Ascending aorta (tissue), 2 donors: ENCODE data around the gene CRYBG1. TPM values are rescaled to one million over a fixed set of nuclear protein-coding genes. Genes with fewer than 3 reads are reported as not detected.

Experiments used
- DNase-seq, 2 donors: peaks; one replicate each; pipeline ENCODE4 v3.0.0-alpha.2; 2019; ENCODE audit warnings: low spot score in 2 of 2
- H3K27ac ChIP-seq, 2 donors: fragments of 200-600 bp; sonication (generic); one replicate each; pipeline ENCODE4 v1.5.1; 2016 to 2017; ENCODE audit warnings: mild to moderate bottlenecking in 1 of 2
- H3K27me3 ChIP-seq: fragments of 200-600 bp; sonication (generic); one replicate; pipeline ENCODE4 v1.5.1; 2017
- H3K36me3 ChIP-seq, 2 donors: fragments of 200-600 bp; sonication (generic); one replicate each; pipeline ENCODE4 v1.5.1; 2016
- H3K4me1 ChIP-seq, 2 donors: fragments of 200-600 bp; sonication (generic); one replicate each; pipeline ENCODE4 v1.5.1; 2016 to 2017; ENCODE audit warnings: mild to moderate bottlenecking in 1 of 2
- H3K4me3 ChIP-seq, 2 donors: fragments of 200-600 bp; sonication (generic); one replicate each; pipeline ENCODE4 v1.5.1; 2016 to 2017; ENCODE audit warnings: mild to moderate bottlenecking in 1 of 2
- H3K9me3 ChIP-seq, 2 donors: fragments of 200-600 bp; sonication (generic); one replicate each; pipeline ENCODE4 v1.5.1; 2016
- CTCF ChIP-seq, 3 experiments: fragments of 200-600 bp in 2 of 3; fragments of 450-650 bp in 1 of 3; sonication (generic) in 2 of 3; IDR thresholded peaks; one replicate each; pipeline ENCODE4 v1.5.1; 2016 to 2019; ENCODE audit warnings: antibody characterized with exemption in 3 of 3, mild to moderate bottlenecking in 1 of 3, moderate library complexity in 1 of 3
- intact Hi-C: fragments of 100-400 bp; cut with DNase I; formaldehyde crosslinking; loops from one replicate; pipeline ENCODE4 v1.15.1; 2023
- total RNA-seq: library from RNA; depleted of rRNA; stranded (reverse); fragments of >200 nt; gene quantifications from one replicate; pipeline ENCODE4 v1.1.0, GENCODE V29; 2016

CRYBG1 gene
- total RNA-seq, 1 donor from 2014 or later: 6.5 TPM

DNA sequence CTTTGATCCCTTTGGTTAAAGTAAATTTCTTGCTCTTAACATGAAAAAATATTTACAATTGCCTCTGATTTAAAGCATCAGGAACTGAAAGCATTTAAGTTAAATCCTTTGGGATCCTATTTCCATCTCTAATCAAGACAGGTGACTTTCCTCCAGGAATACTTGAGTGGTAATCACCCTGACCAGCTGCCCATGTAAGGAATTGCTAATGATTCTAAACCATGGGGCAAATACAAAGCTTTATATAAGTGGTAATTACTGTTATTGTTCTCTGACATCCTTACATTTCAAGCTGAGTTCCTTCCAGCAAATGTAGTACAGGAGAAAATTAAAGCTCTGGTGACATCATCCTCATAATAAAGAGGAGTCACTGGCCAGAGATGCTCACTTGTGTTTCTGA lies 100.6 kb downstream of the CRYBG1 start:
- no peak for TF ChIP-seq CTCF (IDR thresholded peaks at IDR 0.05)

GRCh38 chr6:106462923-106463557 lies 102.5 kb downstream of the CRYBG1 start:
- no peak overlapping the region for H3K4me3 ChIP-seq
- intact Hi-C loops: no loop called here
- no peak for DNase-seq
- no peaks in the 10 kb centered on the region for H3K36me3 ChIP-seq
- no peaks in the 10 kb centered on the region for H3K4me1 ChIP-seq
- H3K27me3 ChIP-seq: no peaks in the 10 kb centered on the region
- H3K27ac ChIP-seq: no peak overlapping the region
- TF ChIP-seq CTCF (IDR thresholded peaks at IDR 0.05): no peak
- H3K9me3 ChIP-seq: no peaks in the 10 kb centered on the region

More for the DNA sequence above, 100.6 kb downstream of the CRYBG1 start:
- H3K4me1 ChIP-seq: no peaks in the 10 kb centered on the region
- no peaks in the 10 kb centered on the region for H3K9me3 ChIP-seq
- H3K27me3 ChIP-seq: no peaks in the 10 kb centered on the region
- DNase-seq: no peak
- intact Hi-C loops: no loop called here
- no peaks in the 10 kb centered on the region for H3K36me3 ChIP-seq
- no peak overlapping the region for H3K4me3 ChIP-seq
- H3K27ac ChIP-seq: no peak overlapping the region

DNA sequence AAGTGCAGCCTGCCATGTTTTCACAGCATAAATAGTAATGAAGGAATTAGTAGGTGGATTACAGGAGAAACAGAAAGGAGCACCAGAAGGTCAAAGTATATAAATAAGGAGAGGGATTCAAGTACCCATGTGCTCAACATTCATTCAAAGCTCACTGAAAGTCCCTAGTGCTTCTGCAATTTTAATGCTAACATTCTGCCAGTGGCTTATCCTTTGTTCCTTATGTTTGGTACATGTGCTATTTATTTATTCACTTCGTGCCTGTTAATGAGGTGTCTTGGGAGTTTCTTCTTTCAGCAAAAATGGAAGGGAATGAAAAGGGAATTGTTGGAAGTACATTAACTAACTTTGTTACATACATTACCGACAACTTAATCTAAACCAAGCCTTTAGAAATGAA lies 105.7 kb downstream of the CRYBG1 start:
- no peak for TF ChIP-seq CTCF (IDR thresholded peaks at IDR 0.05)
- Histone ChIP-seq H3K9me3 (no peaks in the 10 kb centered on the region), H3K27me3 (no peaks in the 10 kb centered on the region), H3K27ac (no peak overlapping the region), H3K4me3 (no peak overlapping the region), H3K4me1 (no peaks in the 10 kb centered on the region), H3K36me3 (no peaks in the 10 kb centered on the region)
- intact Hi-C loops: no loop called here
- no peak for DNase-seq

DNA sequence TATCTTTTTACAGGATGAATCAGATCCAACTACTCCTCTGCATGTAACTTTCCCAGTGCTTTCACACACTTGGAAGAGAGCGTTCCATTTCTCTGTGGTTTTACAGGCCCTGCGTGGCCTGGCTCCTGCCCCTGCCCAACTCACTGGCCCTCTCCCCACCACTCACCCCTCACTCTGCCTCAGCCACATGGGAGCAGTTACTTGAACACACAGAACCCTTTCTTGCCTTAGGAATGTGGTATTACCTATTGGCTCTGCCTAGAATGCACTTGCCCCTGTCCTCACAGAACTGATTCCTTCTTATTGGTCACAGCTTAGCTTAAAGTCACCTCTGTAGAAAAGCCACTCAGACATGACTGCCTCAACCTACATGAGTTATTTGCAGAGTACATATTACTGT lies 108.4 kb downstream of the CRYBG1 start:
- intact Hi-C loops: no loop called here
- no peaks in the 10 kb centered on the region for H3K4me1 ChIP-seq
- H3K36me3 ChIP-seq: no peaks in the 10 kb centered on the region
- no peak overlapping the region for H3K4me3 ChIP-seq
- TF ChIP-seq CTCF (IDR thresholded peaks at IDR 0.05): no peak
- no peak for DNase-seq
- H3K27me3 ChIP-seq: no peaks in the 10 kb centered on the region
- no peak overlapping the region for H3K27ac ChIP-seq
- no peaks in the 10 kb centered on the region for H3K9me3 ChIP-seq

DNA sequence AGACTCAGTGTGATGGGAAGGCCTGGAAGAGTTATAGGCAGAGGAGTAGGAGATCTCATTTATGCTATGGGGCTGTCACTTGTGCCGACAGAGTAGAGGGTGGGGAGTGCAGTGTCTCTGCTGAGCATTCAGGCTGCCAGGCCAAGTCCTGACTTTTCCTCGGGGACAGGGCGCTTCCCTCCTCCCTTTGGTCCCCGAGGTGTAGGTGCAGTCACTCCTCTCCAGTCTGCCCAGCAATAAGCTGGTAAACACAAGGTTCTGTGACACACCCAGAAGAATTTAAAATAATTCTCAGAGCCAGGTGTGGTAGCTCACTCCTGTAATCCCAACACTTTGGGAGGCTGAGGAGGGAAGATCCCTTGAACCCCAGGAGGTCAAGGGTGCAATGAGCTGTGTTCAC lies 109.4 kb downstream of the CRYBG1 start:
- intact Hi-C loops: no loop called here
- no peaks in the 10 kb centered on the region for H3K27me3 ChIP-seq
- no peaks in the 10 kb centered on the region for H3K4me1 ChIP-seq
- no peak overlapping the region for H3K4me3 ChIP-seq
- TF ChIP-seq CTCF (IDR thresholded peaks at IDR 0.05): no peak
- H3K27ac ChIP-seq: no peak overlapping the region
- no peak for DNase-seq
- H3K36me3 ChIP-seq: no peaks in the 10 kb centered on the region
- no peaks in the 10 kb centered on the region for H3K9me3 ChIP-seq

DNA sequence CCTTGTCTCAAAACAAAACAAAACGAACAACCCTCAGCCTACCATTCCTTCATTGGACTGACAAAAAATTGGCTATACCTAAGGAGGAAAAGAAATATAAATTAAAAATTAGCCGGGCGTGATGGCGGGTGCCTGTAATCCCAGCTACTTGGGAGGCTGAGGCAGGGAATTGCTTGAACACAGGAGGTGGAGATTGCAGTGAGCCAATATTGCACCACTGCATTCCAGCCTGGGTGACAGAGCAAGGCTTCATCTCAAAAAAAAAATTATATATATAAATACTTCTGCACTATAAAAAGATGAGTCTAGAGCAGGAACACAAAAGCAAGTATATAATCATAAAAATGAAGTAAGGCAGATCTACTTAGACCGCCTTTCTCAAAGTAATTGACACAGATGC lies 109.8 kb downstream of the CRYBG1 start:
- Histone ChIP-seq H3K4me3 (no peak overlapping the region), H3K4me1 (no peaks in the 10 kb centered on the region), H3K27ac (no peak overlapping the region), H3K9me3 (no peaks in the 10 kb centered on the region), H3K27me3 (no peaks in the 10 kb centered on the region), H3K36me3 (no peaks in the 10 kb centered on the region)
- no peak for TF ChIP-seq CTCF (IDR thresholded peaks at IDR 0.05)
- DNase-seq: no peak
- intact Hi-C loops: no loop called here
